ENCODE results near the gene COMMD1.

- TF ChIP-seq POLR2A (IDR thresholded peaks at IDR 0.05; ENCODE audit: low read length) (no peak), GATA1 (IDR thresholded peaks at IDR 0.05; ENCODE audit: low read depth, low read length) (no peak)
Measured at GRCh38 chr2:61995515-61995914, 90.0 kb downstream of the COMMD1 start.
